Ecto neural progenitor cell (in vitro differentiated cells): ENCODE measurements around the gene MBLAC1.

Source experiments
- DNase-seq: peaks from one replicate; pipeline ENCODE4 v3.0.0-alpha.2; 2018; ENCODE audit warnings: low spot score

MBLAC1 gene, protein sequence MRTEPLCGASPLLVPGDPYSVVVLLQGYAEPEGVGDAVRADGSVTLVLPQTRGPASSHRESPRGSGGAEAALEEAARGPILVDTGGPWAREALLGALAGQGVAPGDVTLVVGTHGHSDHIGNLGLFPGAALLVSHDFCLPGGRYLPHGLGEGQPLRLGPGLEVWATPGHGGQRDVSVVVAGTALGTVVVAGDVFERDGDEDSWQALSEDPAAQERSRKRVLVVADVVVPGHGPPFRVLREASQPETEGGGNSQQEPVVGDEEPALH

DNA sequence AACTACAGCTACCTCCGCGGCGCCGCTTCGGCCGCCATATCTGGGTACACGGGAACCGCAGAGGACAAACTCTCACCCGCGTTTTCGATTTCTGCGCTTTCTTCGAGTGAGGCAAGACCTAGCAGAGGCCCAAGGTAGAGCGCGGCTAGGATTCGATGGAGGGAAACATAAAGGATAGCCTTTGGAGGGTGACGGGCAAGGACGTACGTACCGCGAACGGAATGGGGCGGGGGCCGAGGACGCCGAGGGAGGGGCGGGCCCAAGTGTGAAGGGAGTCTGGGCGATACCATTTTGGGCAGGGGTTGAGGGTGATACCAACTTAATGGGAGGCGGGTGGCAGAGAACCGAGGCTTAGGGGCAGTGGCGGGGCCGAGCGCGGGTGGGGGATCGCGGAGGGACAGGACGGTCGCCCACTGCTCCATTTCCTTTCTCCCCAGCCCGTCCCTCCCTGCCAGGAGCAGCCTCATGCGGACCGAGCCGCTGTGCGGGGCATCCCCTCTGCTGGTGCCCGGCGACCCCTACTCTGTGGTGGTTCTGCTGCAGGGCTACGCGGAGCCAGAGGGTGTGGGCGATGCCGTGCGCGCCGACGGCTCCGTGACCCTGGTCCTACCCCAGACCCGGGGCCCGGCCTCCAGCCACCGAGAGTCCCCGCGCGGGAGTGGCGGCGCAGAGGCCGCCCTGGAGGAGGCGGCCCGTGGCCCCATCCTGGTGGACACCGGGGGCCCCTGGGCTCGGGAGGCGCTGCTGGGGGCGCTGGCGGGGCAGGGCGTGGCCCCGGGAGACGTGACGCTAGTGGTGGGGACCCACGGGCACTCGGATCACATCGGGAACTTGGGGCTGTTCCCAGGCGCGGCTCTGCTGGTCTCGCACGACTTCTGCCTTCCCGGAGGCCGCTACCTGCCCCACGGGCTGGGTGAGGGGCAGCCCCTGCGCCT lies at the start of gene MBLAC1:
MBLAC1 (plus strand) TSS at position 37 of the 935 bp plus-strand sequence; CDS start at position 466, 429 bp downstream.
- DNase-seq: peak; percentile 91

GRCh38 chr7:100077205-100077604 lies 49.6 kb upstream of the MBLAC1 start:
- DNase-seq: no peak

DNA sequence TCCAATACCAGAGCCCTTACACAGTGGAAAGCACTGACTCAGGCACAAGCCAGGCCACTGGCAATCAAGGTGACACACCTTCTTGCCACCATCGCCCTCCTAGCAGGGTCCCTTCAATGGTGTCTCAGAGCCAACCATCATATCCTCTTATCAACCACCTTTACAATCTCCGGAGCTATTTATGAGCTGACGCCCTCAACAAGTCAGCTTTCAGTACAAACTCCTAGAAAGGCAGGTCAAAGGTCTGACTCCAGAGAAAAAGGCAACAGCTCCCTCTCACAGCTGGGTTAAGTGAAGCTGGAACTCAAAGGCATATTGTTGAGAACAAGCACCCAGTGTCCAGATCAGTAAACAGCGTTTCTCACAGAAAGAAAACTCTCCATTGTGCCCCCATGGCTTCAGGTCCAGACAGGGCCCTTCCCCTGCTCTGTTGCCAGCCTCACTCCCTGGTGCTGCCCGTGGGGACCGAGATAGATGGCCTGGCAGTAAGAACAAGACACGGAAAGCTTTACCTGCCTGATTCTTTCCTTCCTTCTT lies 47.7 kb upstream of the MBLAC1 start:
- no peak for DNase-seq

DNA sequence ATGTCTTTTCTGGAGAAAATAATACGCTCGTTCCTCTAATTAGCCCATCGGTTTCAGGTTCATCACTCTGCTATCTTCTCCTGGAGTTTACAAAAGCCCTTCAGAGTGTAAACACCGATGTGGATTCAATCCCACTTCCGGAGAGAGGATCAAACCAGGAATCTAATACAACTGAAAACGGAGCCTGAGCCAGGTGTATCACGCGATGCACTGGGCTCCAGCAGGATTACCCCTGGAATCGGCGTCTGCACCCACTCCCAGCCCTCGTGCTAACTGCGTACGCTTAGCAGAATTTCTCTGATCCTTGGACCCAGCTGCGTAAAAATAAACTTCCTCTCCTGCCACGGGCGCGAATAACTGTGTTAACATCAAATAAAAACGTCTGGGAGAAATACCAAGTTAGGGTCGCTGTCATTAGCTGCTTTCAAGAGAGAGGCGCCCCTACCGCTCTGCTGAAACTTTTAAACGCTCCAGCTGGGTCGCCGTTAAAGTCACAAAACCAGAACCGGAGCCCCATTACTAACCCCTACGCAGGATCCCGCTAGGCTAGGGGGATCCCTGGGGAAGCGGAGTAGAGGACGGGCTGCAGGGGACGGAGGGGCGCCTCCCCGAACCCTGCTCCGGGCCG lies 45.7 kb upstream of the MBLAC1 start:
- DNase-seq: no peak

DNA sequence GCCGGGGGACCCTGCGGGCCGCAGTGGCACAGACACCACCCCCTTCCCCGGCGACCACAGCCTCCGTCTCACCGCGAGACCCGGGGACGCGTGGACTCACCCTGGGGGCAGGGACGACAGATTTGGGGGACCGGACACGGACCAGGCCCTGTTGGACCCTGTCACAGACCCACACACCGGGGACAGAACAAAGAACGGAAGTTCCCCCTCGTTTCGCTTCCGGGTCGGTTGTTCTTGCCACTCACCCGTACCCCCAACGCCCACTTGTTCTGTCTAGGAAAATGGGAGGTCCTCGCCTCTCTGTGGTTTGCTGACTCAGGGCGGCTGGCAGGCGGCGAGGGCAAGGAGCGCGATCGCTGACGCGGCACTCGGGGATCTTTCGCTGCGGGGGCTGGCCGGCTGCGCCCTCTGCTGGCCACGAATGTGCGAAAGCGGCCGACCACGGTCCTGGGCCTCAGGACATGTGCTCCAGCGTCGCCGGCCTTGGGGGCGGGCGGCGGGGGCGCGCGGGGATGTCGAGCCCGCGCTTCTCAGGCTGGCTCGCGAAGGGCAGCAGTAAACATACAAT lies 45.1 kb upstream of the MBLAC1 start, which contains the start of gene ZNF3:
ZNF3 (minus strand) TSS at position 189 of the 568 bp plus-strand sequence. CDS start 4,366 bp downstream, outside the sequence.
- DNase-seq: peak; percentile 98

GRCh38 chr7:100082978-100083377 lies 43.8 kb upstream of the MBLAC1 start:
- no peak for DNase-seq

- no peak for DNase-seq
Measured at GRCh38 chr7:100085515-100085914, 41.3 kb upstream of the MBLAC1 start.

- DNase-seq: no peak
Measured at GRCh38 chr7:100087055-100087750, 39.6 kb upstream of the MBLAC1 start.

- no peak for DNase-seq
Measured at GRCh38 chr7:100088095-100088620, 38.6 kb upstream of the MBLAC1 start.

GRCh38 chr7:100088621-100089457 lies 37.9 kb upstream of the MBLAC1 start, which contains the start of gene COPS6:
TSS of gene COPS6 (plus strand) at chr7:100088969. CDS start at chr7:100088991, 22 bp downstream.
- DNase-seq: peak; percentile 92

DNA sequence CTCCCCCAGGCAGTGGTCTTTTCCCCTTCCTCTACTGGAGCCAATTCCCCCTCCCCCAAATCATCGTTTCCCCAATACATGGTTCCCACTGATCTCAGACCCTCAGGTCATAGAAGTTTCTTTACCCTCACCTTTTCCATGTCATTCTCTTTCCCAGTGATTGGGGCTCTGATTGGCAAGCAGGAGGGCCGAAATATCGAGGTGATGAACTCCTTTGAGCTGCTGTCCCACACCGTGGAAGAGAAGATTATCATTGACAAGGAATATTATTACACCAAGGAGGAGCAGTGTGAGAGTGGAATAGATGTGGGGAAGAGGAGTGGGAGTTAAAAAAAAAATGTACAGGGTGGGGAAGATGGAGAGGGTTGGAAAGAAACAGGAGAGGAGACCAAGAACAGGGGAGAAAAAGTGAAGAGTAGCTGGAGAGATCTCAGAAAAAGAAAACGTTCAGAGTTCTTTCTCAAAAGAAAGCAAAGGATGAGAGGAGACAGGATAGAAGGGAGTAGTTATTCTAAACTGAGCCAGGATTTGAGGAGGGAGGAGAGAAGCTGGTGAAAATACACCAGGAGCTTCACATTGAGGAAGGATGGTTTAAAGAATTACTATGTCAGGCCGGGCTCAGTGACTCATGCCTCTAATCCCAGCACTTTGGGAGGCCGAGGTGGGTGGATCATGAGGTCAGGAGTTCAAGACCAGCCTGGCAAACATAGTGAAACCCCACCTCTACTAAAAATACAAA lies 37.1 kb upstream of the MBLAC1 start:
- DNase-seq: no peak

GRCh38 chr7:100090527-100091410 lies 36.0 kb upstream of the MBLAC1 start:
- no peak for DNase-seq

- DNase-seq: no peak
Measured at GRCh38 chr7:100091411-100092181, 35.2 kb upstream of the MBLAC1 start.

DNA sequence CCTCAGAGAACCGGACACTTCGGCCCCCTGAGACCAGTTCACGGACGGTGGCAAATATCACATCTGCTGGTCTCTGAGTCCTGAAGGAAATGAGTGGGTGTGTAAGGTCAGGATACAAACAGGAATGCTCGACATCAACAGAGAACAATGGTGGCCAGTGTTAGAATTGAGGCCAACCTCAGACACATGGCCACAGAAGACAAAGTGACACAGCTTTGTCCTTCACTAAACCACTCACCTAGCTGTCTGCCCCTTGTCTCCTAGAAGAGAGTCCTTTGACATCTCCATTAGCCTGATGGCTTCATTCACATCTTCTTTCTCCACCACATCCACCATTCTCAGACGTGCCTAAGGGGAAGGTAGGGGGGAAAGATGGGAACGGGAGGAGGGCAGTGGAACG lies 33.7 kb upstream of the MBLAC1 start:
- no peak for DNase-seq

DNA sequence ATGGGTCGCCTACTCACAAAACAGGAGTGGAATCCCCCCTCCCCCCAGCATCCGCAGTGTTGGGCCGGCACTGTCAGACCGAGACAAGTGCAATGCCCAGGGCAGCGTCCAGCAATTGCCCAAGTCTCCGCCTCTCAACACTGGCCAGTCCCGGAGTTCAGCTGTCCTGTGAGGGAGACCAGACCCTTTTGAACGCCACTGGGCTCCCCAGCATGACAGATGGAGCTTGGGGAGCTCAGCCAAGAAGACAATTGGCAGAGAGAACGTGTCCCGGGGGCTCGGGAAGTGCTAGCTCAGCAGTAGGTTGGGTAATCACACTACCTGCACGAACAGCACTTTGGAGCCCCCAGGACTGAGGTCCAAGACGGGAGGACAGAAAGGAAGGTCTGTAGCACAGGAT lies 33.3 kb upstream of the MBLAC1 start:
- no peak for DNase-seq

DNA sequence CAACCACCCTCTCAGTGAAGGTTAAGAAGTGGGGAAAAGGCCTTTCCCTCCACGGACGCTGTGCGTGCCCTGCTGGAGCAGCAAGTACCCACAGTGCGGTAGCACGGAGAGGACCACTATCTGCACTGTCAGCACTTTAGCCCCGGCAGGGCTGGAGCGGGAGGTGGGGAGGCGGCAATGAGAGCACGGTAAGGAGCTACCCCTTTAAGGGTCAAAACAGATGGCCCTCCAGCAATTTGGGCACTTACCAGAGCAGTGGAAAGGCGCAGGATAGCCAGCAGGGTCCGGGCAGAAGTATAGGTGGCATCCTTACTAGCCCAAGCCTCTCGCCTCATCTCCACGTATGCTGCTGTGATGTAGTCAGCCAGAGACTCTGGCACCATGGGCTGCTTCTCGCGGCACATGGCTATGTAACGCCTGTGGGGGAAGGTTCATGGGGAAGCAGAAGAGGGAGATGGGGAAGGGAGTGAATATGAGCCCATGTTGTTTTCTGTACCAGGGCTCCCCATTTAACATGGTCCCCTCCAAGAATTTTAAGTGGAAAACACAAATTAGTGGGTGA lies 32.8 kb upstream of the MBLAC1 start:
- no peak for DNase-seq

DNA sequence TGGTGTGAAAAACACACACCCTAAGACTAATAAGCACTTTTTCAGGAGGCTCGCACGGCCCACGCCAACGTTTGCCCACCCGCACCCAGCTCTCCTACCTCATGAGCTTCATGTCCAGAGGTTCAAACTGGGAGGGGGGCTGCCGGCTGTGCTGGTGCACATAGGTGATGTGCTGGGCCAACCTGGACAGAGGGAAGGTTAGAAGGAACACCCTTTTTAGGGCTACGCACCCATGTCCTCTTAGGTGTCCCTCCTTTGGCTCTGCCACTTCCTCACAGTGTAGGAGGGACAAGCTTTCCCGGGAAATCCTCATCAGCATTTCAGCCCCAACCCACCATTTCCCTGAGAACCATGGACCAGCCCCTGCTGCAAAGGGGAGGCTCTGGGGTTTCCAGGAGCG lies 31.5 kb upstream of the MBLAC1 start:
- no peak for DNase-seq
